Peyer's patch (tissue), 4 donors: ENCODE measurements around the gene GPC5. TPM values are rescaled to one million over a fixed set of nuclear protein-coding genes. Genes with fewer than 3 reads are reported as not detected.

Source experiments
- DNase-seq, 3 donors: peaks; one replicate each; pipeline ENCODE4 v3.0.0-alpha.2; 2017 to 2019
- H3K27ac ChIP-seq, 4 donors: fragments of 200-600 bp; sonication (generic); one replicate each; pipeline ENCODE4 v1.5.1; 2016 to 2019
- H3K27me3 ChIP-seq, 2 donors: fragments of 200-600 bp; sonication (generic); one replicate each; pipeline ENCODE4 v1.5.1; 2019
- H3K36me3 ChIP-seq, 3 donors: fragments of 200-600 bp; sonication (generic); one replicate each; pipeline ENCODE4 v1.5.1; 2016 to 2019
- H3K4me1 ChIP-seq, 4 donors: fragments of 200-600 bp; sonication (generic); one replicate each; pipeline ENCODE4 v1.5.1; 2016 to 2019
- H3K4me3 ChIP-seq, 4 donors: fragments of 200-600 bp; sonication (generic); 1 replicate in 3 of 4; 2 replicates in 1 of 4; pipeline ENCODE4 v1.5.1; 2016 to 2019; ENCODE audit warnings: mild to moderate bottlenecking in 1 of 4
- H3K9me3 ChIP-seq, 4 donors: fragments of 200-600 bp; sonication (generic); one replicate each; pipeline ENCODE4 v1.5.1; 2016 to 2019; ENCODE audit warnings: mild to moderate bottlenecking in 1 of 4
- POLR2A ChIP-seq, 2 donors: fragments of 450-650 bp; IDR thresholded peaks; one replicate each; pipeline ENCODE4 v1.5.1; 2017; ENCODE audit warnings: antibody characterized with exemption in 2 of 2, mild to moderate bottlenecking in 2 of 2, moderate library complexity in 2 of 2
- total RNA-seq, 4 donors: library from RNA; depleted of rRNA; stranded (reverse); fragments of >200 nt; gene quantifications; one replicate each; pipeline ENCODE4 v1.1.0, GENCODE V29; 2016
- TF ChIP-seq, protein P1 (sequence below), 6 experiments: fragments of 450-650 bp in 4 of 6; fragments of 200-600 bp in 2 of 6; sonication (generic) in 1 of 6; IDR thresholded peaks; one replicate each; pipeline ENCODE4 v1.5.1; 2017 to 2019; ENCODE audit warnings: antibody characterized with exemption in 6 of 6, mild to moderate bottlenecking in 3 of 6, moderate library complexity in 1 of 6

GPC5 gene
- total RNA-seq, 4 donors from 2014 or later = 4.1 TPM; not detected in 3

DNA sequence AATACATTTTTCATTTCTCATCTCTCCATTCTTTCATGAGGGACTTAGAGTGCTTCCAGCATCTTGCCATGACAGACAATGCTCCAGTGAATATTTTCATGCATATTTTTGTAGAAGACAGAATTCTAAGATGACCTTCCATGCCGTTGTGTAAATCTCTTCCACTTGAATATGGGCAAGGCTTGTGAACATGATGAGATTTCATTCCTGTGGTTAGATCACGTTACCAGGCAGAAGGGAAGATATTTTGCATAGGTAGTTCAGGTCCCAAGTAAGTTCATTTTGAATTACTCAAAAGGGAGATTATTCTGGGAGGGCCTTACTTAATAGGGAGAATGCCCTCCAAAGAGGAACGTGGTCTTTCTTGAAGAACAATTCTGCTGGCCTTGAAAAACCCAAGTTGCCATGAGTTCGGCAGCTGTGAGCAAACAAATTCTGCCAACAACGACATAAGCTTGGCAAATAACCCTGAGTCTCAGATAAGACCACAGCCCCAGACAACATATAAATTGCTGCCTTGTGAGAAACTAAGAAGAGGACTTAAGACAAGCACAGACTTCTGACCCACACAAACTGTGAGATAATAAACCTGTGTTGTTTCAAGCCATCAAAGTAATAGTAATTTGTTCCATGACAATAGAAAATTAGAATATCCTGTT is 1427.6 kb downstream of the GPC5 start:
- DNase-seq = no peak
- no peak for TF ChIP-seq POLR2A (IDR thresholded peaks at IDR 0.05)
- TF ChIP-seq, protein P1, sequence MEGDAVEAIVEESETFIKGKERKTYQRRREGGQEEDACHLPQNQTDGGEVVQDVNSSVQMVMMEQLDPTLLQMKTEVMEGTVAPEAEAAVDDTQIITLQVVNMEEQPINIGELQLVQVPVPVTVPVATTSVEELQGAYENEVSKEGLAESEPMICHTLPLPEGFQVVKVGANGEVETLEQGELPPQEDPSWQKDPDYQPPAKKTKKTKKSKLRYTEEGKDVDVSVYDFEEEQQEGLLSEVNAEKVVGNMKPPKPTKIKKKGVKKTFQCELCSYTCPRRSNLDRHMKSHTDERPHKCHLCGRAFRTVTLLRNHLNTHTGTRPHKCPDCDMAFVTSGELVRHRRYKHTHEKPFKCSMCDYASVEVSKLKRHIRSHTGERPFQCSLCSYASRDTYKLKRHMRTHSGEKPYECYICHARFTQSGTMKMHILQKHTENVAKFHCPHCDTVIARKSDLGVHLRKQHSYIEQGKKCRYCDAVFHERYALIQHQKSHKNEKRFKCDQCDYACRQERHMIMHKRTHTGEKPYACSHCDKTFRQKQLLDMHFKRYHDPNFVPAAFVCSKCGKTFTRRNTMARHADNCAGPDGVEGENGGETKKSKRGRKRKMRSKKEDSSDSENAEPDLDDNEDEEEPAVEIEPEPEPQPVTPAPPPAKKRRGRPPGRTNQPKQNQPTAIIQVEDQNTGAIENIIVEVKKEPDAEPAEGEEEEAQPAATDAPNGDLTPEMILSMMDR (IDR thresholded peaks at IDR 0.05) = no peak
- H3K27ac ChIP-seq = no peak overlapping the region
- no peaks in the 10 kb centered on the region for H3K9me3 ChIP-seq
- H3K27me3 ChIP-seq = no peaks in the 10 kb centered on the region
- H3K4me1 ChIP-seq = no peaks in the 10 kb centered on the region
- H3K36me3 ChIP-seq = no peaks in the 10 kb centered on the region
- H3K4me3 ChIP-seq = no peak overlapping the region

DNA sequence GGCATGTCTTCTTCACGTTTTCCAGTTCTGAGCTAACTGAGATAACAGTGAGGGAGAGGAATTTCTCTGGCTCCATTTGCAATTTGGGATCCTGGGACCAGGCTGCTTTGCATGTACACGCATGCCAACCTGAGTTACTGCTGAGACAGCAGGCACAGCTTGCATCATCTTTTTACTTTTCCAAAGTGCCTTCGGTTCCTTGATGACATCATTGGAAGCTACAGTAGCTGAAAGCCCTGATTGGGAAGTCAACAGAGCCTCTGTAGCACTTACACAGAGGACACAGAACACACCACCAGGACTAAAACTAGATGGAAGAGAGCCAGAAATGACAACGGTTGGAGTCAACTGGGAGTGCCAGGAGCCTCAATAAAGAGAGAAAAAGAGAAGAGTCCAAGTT is 1429.1 kb downstream of the GPC5 start:
- no peaks in the 10 kb centered on the region for H3K4me1 ChIP-seq
- H3K9me3 ChIP-seq = no peaks in the 10 kb centered on the region
- H3K27ac ChIP-seq = no peak overlapping the region
- no peak for DNase-seq
- no peak overlapping the region for H3K4me3 ChIP-seq
- no peaks in the 10 kb centered on the region for H3K36me3 ChIP-seq
- H3K27me3 ChIP-seq = no peaks in the 10 kb centered on the region
- TF ChIP-seq POLR2A (IDR thresholded peaks at IDR 0.05) = no peak
- TF ChIP-seq, protein P1 (IDR thresholded peaks at IDR 0.05) = no peak

DNA sequence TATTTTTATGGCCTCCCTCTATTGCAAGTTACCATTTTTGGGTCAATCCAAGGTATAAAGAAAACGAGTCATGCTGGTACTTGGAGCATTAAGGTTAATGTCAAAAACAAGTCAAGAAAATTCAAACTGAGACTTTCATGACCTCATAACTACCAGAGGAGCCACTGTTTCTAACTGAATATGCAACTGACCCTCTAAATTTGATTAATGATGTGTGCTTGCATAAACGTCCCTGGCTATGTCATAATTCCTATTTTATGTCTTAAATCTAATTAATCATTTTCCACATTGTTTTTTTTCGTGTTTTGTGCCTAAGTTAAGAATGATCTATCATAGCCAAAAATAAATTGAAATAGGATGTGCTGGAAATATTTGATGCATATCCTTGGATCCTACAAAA is 1431.5 kb downstream of the GPC5 start:
- H3K36me3 ChIP-seq = no peaks in the 10 kb centered on the region
- no peaks in the 10 kb centered on the region for H3K27me3 ChIP-seq
- no peaks in the 10 kb centered on the region for H3K4me1 ChIP-seq
- DNase-seq = no peak
- no peak overlapping the region for H3K27ac ChIP-seq
- no peak overlapping the region for H3K4me3 ChIP-seq
- no peaks in the 10 kb centered on the region for H3K9me3 ChIP-seq
- TF ChIP-seq, protein P1 (IDR thresholded peaks at IDR 0.05) = no peak
- TF ChIP-seq POLR2A (IDR thresholded peaks at IDR 0.05) = no peak

DNA sequence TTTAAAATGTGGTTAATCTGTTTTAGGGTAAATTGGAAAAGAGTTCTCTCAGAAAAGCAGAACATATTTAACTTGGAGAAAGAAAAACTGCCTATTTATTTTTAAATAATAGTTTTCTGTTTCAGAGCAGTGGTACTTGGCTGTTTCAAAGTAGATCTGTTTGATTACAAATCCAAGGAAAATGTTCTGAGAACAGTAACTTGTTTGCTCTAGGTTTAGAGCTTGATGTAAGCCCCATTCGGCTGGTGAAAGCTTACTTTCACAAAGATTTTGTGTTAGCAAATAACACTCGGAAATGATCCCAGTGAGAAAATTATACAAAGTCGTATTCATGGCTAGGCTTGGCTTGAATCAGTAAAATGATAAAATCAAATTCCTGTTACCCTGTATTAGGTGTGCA is 1432.4 kb downstream of the GPC5 start:
- no peak for TF ChIP-seq POLR2A (IDR thresholded peaks at IDR 0.05)
- TF ChIP-seq, protein P1 (IDR thresholded peaks at IDR 0.05) = no peak
- Histone ChIP-seq H3K27ac (no peak overlapping the region), H3K36me3 (no peaks in the 10 kb centered on the region), H3K9me3 (no peaks in the 10 kb centered on the region), H3K4me3 (no peak overlapping the region), H3K4me1 (no peaks in the 10 kb centered on the region), H3K27me3 (no peaks in the 10 kb centered on the region)
- no peak for DNase-seq

DNA sequence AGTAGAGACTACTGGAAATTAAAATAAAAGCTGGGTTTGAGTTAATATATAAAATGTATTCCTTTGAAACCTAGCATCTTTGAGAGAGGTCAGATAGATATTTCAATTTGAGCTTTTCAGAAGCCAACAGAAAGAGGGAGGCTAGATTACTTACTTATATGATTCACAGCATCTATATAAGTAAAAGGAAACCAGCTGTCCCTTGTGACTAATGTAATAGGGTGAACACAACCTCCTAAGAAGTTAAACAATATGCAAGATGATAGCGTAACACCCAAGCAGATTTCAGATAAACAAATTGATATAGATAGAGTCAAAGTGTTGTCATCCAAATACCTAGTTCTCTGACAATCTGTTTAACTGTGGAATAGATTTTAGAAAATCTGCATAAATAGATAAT is 1434.7 kb downstream of the GPC5 start:
- TF ChIP-seq, protein P1 (IDR thresholded peaks at IDR 0.05) = no peak
- TF ChIP-seq POLR2A (IDR thresholded peaks at IDR 0.05) = no peak
- Histone ChIP-seq H3K4me3 (no peak overlapping the region), H3K36me3 (no peaks in the 10 kb centered on the region), H3K27ac (no peak overlapping the region), H3K4me1 (no peaks in the 10 kb centered on the region), H3K9me3 (no peaks in the 10 kb centered on the region), H3K27me3 (no peaks in the 10 kb centered on the region)
- no peak for DNase-seq

DNA sequence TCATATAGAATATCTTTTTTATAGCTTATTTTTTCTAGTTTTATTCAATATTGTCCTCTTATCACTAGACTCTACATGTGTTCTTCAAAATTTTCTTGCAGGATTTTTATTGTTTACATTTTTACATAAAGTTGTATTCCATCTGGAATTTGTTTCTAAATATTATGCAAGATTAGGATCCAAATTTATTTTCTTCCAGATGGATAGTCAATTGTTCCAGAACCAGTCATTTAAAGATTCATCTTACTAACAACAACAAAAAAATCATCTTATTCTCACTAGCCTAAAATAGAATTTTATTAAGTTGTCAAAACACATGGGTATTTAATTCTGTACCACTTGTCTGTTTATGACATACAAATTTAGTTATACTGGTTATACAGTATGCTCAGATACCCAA is 1437.8 kb downstream of the GPC5 start:
- Histone ChIP-seq H3K27ac (no peak overlapping the region), H3K36me3 (no peaks in the 10 kb centered on the region), H3K4me3 (no peak overlapping the region), H3K27me3 (no peaks in the 10 kb centered on the region), H3K9me3 (no peaks in the 10 kb centered on the region), H3K4me1 (no peaks in the 10 kb centered on the region)
- TF ChIP-seq POLR2A (IDR thresholded peaks at IDR 0.05) = no peak
- TF ChIP-seq, protein P1 (IDR thresholded peaks at IDR 0.05) = no peak
- DNase-seq = no peak
